ENCODE data around the gene ACADSB. TPM values are rescaled to one million over a fixed set of nuclear protein-coding genes. Genes with fewer than 3 reads are reported as not detected.

ACADSB gene
- total RNA-seq, 1 experiment from 2014 or later, result 11.9 TPM

GRCh38 chr10:123000155-123000554 is 8.7 kb upstream of the ACADSB start:
- peaks cover 41% of the 10 kb centered on the region for H3K36me3 Mint-ChIP-seq (ENCODE audit: insufficient read depth, unreplicated experiment)
- CTCF ChIA-PET, result interaction anchor here (2.7 kb wide), 1 partner anchor 19 kb away, joined by 8 read pairs; the partner anchor contains the start of gene PSTK
- H3K4me3 Mint-ChIP-seq (ENCODE audit: unreplicated experiment), result no peak overlapping the region
- H3K9me3 Mint-ChIP-seq (ENCODE audit: unreplicated experiment), result no peaks in the 10 kb centered on the region
- no TSS peak for BruUV-seq (replicated peaks)
- POLR2A ChIA-PET, result interaction anchor here (0.8 to 3.2 kb wide), 4 partner anchors 8 to 508 kb away, joined by 3 to 52 read pairs (median 8); partner anchors contain the start of genes ACADSB, IKZF5 and PSTK
- no peak for TF ChIP-seq CTCF (IDR thresholded peaks at IDR 0.05; ENCODE audit: unreplicated experiment)
- peaks cover 20% of the 10 kb centered on the region for H3K4me1 Mint-ChIP-seq (ENCODE audit: insufficient read depth, unreplicated experiment)
- intact Hi-C loops (cut with micrococcal nuclease), result no loop called here
- no peak for DNase-seq (ENCODE audit: unreplicated experiment)
- H3K27ac Mint-ChIP-seq (ENCODE audit: low read depth, unreplicated experiment), result peak overlapping the region; percentile 18
- H3K27me3 Mint-ChIP-seq (ENCODE audit: insufficient read depth, unreplicated experiment), result no peaks in the 10 kb centered on the region

- intact Hi-C loops (cut with micrococcal nuclease), result no loop called here
- POLR2A ChIA-PET, result no interaction called here
These were observed 7.4 kb upstream of the ACADSB start for GRCh38 chr10:123001370-123001769.

GRCh38 chr10:123004298-123004697 is 4.5 kb upstream of the ACADSB start:
- CTCF ChIA-PET, result no interaction called here
- TF ChIP-seq CTCF (IDR thresholded peaks at IDR 0.05; ENCODE audit: unreplicated experiment), result no peak
- Mint-ChIP-seq H3K4me1 (ENCODE audit: insufficient read depth, unreplicated experiment) (peaks cover 29% of the 10 kb centered on the region), H3K27ac (ENCODE audit: low read depth, unreplicated experiment) (no peak overlapping the region), H3K4me3 (ENCODE audit: unreplicated experiment) (no peak overlapping the region), H3K36me3 (ENCODE audit: insufficient read depth, unreplicated experiment) (peaks cover 16% of the 10 kb centered on the region), H3K27me3 (ENCODE audit: insufficient read depth, unreplicated experiment) (no peaks in the 10 kb centered on the region), H3K9me3 (ENCODE audit: unreplicated experiment) (no peaks in the 10 kb centered on the region)
- intact Hi-C loops (cut with micrococcal nuclease), result no loop called here
- DNase-seq (ENCODE audit: unreplicated experiment), result no peak
- POLR2A ChIA-PET, result interaction anchor here (0.8 to 1.2 kb wide), 2 partner anchors 10 to 15 kb away, joined by 4 to 5 read pairs; no protein-coding TSS in a partner anchor
- no TSS peak for BruUV-seq (replicated peaks)

More at GRCh38 chr10:123001370-123001769, 7.4 kb upstream of the ACADSB start:
- no peak overlapping the region for H3K4me3 Mint-ChIP-seq (ENCODE audit: unreplicated experiment)
- DNase-seq (ENCODE audit: unreplicated experiment), result no peak
- H3K4me1 Mint-ChIP-seq (ENCODE audit: insufficient read depth, unreplicated experiment), result peaks cover 30% of the 10 kb centered on the region
- H3K36me3 Mint-ChIP-seq (ENCODE audit: insufficient read depth, unreplicated experiment), result peaks cover 29% of the 10 kb centered on the region
- CTCF ChIA-PET, result interaction anchor here (0.6 kb wide), 1 partner anchor 150 kb away, joined by 3 read pairs; no protein-coding TSS in a partner anchor
- no peak overlapping the region for H3K27ac Mint-ChIP-seq (ENCODE audit: low read depth, unreplicated experiment)
- no peaks in the 10 kb centered on the region for H3K9me3 Mint-ChIP-seq (ENCODE audit: unreplicated experiment)
- H3K27me3 Mint-ChIP-seq (ENCODE audit: insufficient read depth, unreplicated experiment), result no peaks in the 10 kb centered on the region
- TF ChIP-seq CTCF (IDR thresholded peaks at IDR 0.05; ENCODE audit: unreplicated experiment), result no peak
- BruUV-seq (replicated peaks), result no TSS peak

DNA sequence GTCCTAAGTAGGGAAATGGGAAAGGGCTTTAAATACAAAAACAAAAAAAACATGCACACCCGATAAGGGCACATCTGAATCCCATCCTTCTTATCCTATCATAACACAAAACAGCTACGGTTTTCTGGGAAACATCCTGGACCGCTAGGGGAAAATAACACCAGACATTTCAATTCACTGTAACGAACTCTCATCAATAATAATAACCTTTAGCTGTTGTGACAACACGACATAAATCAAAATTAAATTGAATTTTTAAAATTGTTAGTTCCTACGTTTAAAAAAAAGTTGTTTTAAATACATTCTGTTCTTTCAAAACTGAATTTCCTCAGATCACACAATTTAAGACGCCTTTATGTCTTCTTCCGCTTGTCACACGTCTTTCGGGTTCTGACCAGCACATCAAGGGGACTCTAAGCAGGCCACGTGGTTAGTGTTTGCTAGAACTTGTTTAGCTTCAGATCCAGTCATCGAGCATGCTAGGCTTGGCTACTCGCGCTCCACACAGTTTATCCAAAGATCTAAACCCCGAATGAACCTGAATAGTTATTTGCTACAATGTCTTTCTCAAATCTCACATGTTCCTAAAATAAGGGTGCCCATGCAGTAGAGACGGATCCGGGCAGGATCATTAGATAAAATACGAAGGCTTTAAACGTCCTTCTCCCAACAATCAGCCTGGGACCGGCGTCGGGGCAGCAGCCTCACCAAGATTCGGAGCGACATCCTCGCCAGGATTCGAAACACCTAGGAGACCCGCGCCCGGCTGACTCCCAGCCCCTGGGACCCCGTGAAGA is 1.1 kb upstream of the ACADSB start:
- Mint-ChIP-seq H3K9me3 (ENCODE audit: unreplicated experiment) (no peaks in the 10 kb centered on the region), H3K36me3 (ENCODE audit: insufficient read depth, unreplicated experiment) (peaks cover 16% of the 10 kb centered on the region), H3K4me1 (ENCODE audit: insufficient read depth, unreplicated experiment) (peaks cover 18% of the 10 kb centered on the region), H3K27ac (ENCODE audit: low read depth, unreplicated experiment) (peak overlapping the region; percentile 100), H3K4me3 (ENCODE audit: unreplicated experiment) (peak overlapping the region; percentile 97), H3K27me3 (ENCODE audit: insufficient read depth, unreplicated experiment) (no peaks in the 10 kb centered on the region)
- TF ChIP-seq CTCF (IDR thresholded peaks at IDR 0.05; ENCODE audit: unreplicated experiment), result no peak
- ChIA-PET POLR2A (interaction anchor here (0.6 to 4.9 kb wide), 26 partner anchors 9 to 1738 kb away, joined by 3 to 75 read pairs (median 4); partner anchors contain the start of genes ATE1, BUB3, C10orf88 and PLEKHA1), CTCF (interaction anchor here (0.6 to 1.9 kb wide), 6 partner anchors 9 to 1373 kb away, joined by 3 to 6 read pairs (median 4); no protein-coding TSS in a partner anchor)
- BruUV-seq (replicated peaks), result TSS peak; percentile 36
- DNase-seq (ENCODE audit: unreplicated experiment), result peak; percentile 64
- intact Hi-C loops (cut with micrococcal nuclease), result loop anchor here (1.0 kb wide), 1 partner anchor 53 kb away; the partner anchor contains the start of gene C10orf88
